ENCODE results near the gene TDRD9.

DNA sequence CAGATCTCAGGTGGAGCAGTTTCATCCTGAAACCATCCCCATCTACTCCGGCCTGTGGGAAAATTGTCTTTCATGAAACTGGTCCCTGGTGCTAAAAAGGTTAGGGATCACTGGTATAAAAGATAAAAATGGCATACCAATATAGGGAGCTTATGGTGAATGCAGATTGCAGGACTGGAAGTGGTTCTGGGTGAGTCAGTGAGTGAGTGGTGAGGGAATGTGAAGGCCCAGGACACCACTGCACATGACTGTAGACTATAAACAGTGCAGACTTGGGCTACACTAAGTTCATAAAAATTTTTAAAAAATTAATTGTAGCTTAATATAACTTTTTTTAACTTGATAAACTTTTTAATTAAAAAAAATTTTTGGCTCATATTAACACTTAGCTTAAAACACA lies 81.0 kb downstream of the TDRD9 start:
- TF ChIP-seq, protein P1, sequence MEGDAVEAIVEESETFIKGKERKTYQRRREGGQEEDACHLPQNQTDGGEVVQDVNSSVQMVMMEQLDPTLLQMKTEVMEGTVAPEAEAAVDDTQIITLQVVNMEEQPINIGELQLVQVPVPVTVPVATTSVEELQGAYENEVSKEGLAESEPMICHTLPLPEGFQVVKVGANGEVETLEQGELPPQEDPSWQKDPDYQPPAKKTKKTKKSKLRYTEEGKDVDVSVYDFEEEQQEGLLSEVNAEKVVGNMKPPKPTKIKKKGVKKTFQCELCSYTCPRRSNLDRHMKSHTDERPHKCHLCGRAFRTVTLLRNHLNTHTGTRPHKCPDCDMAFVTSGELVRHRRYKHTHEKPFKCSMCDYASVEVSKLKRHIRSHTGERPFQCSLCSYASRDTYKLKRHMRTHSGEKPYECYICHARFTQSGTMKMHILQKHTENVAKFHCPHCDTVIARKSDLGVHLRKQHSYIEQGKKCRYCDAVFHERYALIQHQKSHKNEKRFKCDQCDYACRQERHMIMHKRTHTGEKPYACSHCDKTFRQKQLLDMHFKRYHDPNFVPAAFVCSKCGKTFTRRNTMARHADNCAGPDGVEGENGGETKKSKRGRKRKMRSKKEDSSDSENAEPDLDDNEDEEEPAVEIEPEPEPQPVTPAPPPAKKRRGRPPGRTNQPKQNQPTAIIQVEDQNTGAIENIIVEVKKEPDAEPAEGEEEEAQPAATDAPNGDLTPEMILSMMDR (IDR thresholded peaks at IDR 0.05; ENCODE audit: low read depth, low read length), result no peak
- TF ChIP-seq POLR2A (IDR thresholded peaks at IDR 0.05; ENCODE audit: extremely low read depth, insufficient read length), result no peak
- TF ChIP-seq, protein P2, sequence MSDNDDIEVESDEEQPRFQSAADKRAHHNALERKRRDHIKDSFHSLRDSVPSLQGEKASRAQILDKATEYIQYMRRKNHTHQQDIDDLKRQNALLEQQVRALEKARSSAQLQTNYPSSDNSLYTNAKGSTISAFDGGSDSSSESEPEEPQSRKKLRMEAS (IDR thresholded peaks at IDR 0.05; ENCODE audit: low read depth, low read length), result no peak
- TF ChIP-seq MYC (IDR thresholded peaks at IDR 0.05; ENCODE audit: low read depth, low read length), result no peak
